Measurements from ENCODE around the gene MAMSTR. TPM values are rescaled to one million over a fixed set of nuclear protein-coding genes. Genes with fewer than 3 reads are reported as not detected.

MAMSTR gene
- total and polyA plus RNA-seq, 4 donors, result 0.58 to 3.7 (median 2.1) TPM

DNA sequence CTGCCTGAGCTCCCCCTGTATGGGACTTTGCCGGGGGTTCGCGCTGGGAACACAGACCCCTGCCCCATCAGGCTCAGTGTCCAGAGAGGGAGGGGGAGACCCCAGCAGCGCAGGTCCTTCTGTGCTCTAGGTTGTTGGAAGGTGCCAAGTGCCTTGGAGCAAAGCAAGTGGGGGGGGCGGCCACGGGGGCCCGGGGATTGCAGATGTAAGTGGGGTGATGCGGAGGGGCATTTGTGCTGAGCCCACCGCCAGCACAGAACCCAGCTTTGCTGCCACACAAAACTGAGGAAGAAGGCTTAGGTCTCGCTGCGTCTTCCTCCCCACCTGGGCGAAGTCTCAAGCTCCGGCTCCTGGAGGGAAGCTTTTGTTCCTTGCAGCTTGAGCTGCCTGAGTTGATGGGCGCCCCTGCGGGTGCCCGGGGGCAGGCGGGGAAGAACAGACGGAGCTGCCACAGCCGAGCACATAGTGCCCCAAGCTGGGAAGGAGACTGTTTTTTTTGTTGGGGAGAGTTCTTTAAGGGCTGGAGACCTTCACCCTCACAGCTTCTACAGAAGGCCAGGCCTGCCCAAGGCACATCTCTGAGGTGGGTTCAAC, 45.2 kb downstream of the MAMSTR start:
- H3K36me3 ChIP-seq (ENCODE audit: control insufficient read depth in 1 of 2, insufficient read depth in 2 of 2, low read length in 1 of 2), result no peaks in the 10 kb centered on the region
- intact Hi-C loops (cut with DNase I), result no loop called here
- no peak for ATAC-seq (ENCODE audit: low FRiP score)

DNA sequence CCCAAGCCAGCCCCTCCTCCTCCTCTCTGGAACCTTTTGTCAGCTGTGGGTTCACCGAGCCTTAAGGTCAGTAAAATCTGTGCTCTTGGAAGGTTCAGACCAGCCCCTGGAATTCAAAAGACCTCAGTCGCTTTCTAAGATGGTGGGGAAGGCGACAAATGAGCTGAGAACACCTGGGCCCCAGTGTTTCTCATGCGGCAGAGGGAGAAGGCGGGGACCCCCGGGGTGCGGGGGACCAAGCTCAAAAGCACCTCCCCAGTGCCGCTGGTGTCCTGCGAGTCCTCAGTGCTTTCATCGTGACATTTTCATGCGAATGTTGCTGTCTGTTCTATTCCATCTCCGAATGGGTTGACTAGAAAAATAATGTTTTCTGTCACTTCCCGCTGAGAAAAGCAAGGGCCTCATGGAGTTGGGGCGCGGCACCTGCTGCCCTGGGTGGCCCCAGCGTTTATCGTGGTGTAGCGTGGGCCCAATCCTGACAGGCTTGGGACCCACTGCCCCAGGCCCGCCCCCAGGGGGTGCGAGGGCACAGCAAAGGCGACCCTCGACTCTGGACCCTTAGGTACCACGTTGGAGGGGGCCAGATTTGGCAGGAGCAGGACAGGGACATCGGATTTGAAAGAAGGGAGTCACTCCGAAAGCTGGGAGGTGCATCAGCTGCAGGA, 46.0 kb downstream of the MAMSTR start:
- intact Hi-C loops (cut with DNase I), result no loop called here
- ATAC-seq (ENCODE audit: low FRiP score) (no peak), DNase-seq (no peak)
- Histone ChIP-seq H3K4me1 (ENCODE audit: control insufficient read depth in 1 of 2, insufficient read depth in 2 of 2, low read length in 2 of 2) (no peaks in the 10 kb centered on the region), H3K9me3 (ENCODE audit: control insufficient read depth, low read length) (no peaks in the 10 kb centered on the region), H3K27me3 (ENCODE audit: control insufficient read depth in 1 of 2, insufficient read depth in 2 of 2, low read length in 1 of 2) (no peaks in the 10 kb centered on the region), H3K4me3 (ENCODE audit: low read length in 2 of 2) (no peak overlapping the region), H3K27ac (ENCODE audit: low read depth in 1 of 2, low read length in 2 of 2) (no peak overlapping the region), H3K36me3 (ENCODE audit: control insufficient read depth in 1 of 2, insufficient read depth in 2 of 2, low read length in 1 of 2) (no peaks in the 10 kb centered on the region)
- WGBS, 2 donors, result 79 to 80% methylated on average over 25 of the region's 25 CpGs

More for the DNA sequence above, 45.2 kb downstream of the MAMSTR start:
- H3K27me3 ChIP-seq (ENCODE audit: control insufficient read depth in 1 of 2, insufficient read depth in 2 of 2, low read length in 1 of 2), result no peaks in the 10 kb centered on the region
- WGBS, 2 donors, result 87 to 88% methylated on average over 19 of the region's 19 CpGs
- no peaks in the 10 kb centered on the region for H3K4me1 ChIP-seq (ENCODE audit: control insufficient read depth in 1 of 2, insufficient read depth in 2 of 2, low read length in 2 of 2)
- H3K27ac ChIP-seq (ENCODE audit: low read depth in 1 of 2, low read length in 2 of 2), result no peak overlapping the region
- DNase-seq, result no peak
- H3K4me3 ChIP-seq (ENCODE audit: low read length in 2 of 2), result no peak overlapping the region
- H3K9me3 ChIP-seq (ENCODE audit: control insufficient read depth, low read length), result no peaks in the 10 kb centered on the region

DNA sequence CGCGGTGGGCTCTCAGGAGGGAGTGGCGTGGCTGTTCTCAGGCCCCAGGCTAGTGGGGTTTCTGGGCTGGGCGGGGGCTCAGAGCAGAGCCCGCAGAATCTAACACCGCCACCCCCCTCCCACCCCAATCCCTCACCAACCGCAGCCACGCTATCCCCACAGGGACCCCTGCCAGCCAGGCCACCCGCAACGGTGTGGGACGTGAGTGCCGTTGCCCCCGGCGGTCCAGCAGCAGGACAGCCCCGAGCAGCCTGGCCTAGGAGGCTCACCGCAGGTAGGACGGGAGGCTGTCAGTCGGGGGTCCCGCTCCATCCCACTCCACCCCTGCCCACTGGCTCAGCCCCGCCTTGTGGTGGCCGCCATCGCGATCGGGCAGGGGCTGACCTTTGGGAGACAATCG, 46.5 kb downstream of the MAMSTR start, which contains the start of gene NTN5:
Gene NTN5 (minus strand): TSS at position 24 of the 400 bp plus-strand sequence. CDS start 2,031 bp downstream, outside the sequence.
- ATAC-seq (ENCODE audit: low FRiP score) (no peak), DNase-seq (no peak)
- WGBS, 2 donors, result 73 to 76% methylated on average over 24 to 25 of the region's 25 CpGs
- H3K27me3 ChIP-seq (ENCODE audit: control insufficient read depth in 1 of 2, insufficient read depth in 2 of 2, low read length in 1 of 2), result no peaks in the 10 kb centered on the region
- H3K4me1 ChIP-seq (ENCODE audit: control insufficient read depth in 1 of 2, insufficient read depth in 2 of 2, low read length in 2 of 2), result no peaks in the 10 kb centered on the region
- H3K27ac ChIP-seq (ENCODE audit: low read depth in 1 of 2, low read length in 2 of 2), result no peak within 1 kb of the TSS
- H3K9me3 ChIP-seq (ENCODE audit: control insufficient read depth, low read length), result no peaks in the 10 kb centered on the region
- H3K36me3 ChIP-seq (ENCODE audit: control insufficient read depth in 1 of 2, insufficient read depth in 2 of 2, low read length in 1 of 2), result no peaks in the 10 kb centered on the region
- no peak within 1 kb of the TSS for H3K4me3 ChIP-seq (ENCODE audit: low read length in 2 of 2)
- intact Hi-C loops (cut with DNase I), result no loop called here

- DNase-seq (no peak), ATAC-seq (ENCODE audit: low FRiP score) (no peak)
- H3K9me3 ChIP-seq (ENCODE audit: control insufficient read depth, low read length), result no peaks in the 10 kb centered on the region
- H3K27me3 ChIP-seq (ENCODE audit: control insufficient read depth in 1 of 2, insufficient read depth in 2 of 2, low read length in 1 of 2), result no peaks in the 10 kb centered on the region
- H3K4me1 ChIP-seq (ENCODE audit: control insufficient read depth in 1 of 2, insufficient read depth in 2 of 2, low read length in 2 of 2), result no peaks in the 10 kb centered on the region
- no peak overlapping the region for H3K27ac ChIP-seq (ENCODE audit: low read depth in 1 of 2, low read length in 2 of 2)
- intact Hi-C loops (cut with DNase I), result no loop called here
- H3K4me3 ChIP-seq (ENCODE audit: low read length in 2 of 2), result no peak overlapping the region
- 77 to 81% methylated on average over 9 to 10 of the region's 10 CpGs for WGBS, 2 donors
- H3K36me3 ChIP-seq (ENCODE audit: control insufficient read depth in 1 of 2, insufficient read depth in 2 of 2, low read length in 1 of 2), result no peaks in the 10 kb centered on the region
Observed at GRCh38 chr19:48671446-48671995, 48.0 kb downstream of the MAMSTR start.

- Histone ChIP-seq H3K36me3 (ENCODE audit: control insufficient read depth in 1 of 2, insufficient read depth in 2 of 2, low read length in 1 of 2) (no peaks in the 10 kb centered on the region), H3K9me3 (ENCODE audit: control insufficient read depth, low read length) (no peaks in the 10 kb centered on the region), H3K4me3 (ENCODE audit: low read length in 2 of 2) (no peak overlapping the region), H3K27ac (ENCODE audit: low read depth in 1 of 2, low read length in 2 of 2) (no peak overlapping the region), H3K4me1 (ENCODE audit: control insufficient read depth in 1 of 2, insufficient read depth in 2 of 2, low read length in 2 of 2) (no peaks in the 10 kb centered on the region), H3K27me3 (ENCODE audit: control insufficient read depth in 1 of 2, insufficient read depth in 2 of 2, low read length in 1 of 2) (no peaks in the 10 kb centered on the region)
- WGBS, 2 donors, result 85 to 89% methylated on average over 19 to 21 of the region's 21 CpGs
- ATAC-seq (ENCODE audit: low FRiP score) (no peak), DNase-seq (no peak)
- intact Hi-C loops (cut with DNase I), result no loop called here
Observed at GRCh38 chr19:48670699-48671445, 48.7 kb downstream of the MAMSTR start.

GRCh38 chr19:48669903-48670668, 49.4 kb downstream of the MAMSTR start:
- Histone ChIP-seq H3K4me1 (ENCODE audit: control insufficient read depth in 1 of 2, insufficient read depth in 2 of 2, low read length in 2 of 2) (no peaks in the 10 kb centered on the region), H3K36me3 (ENCODE audit: control insufficient read depth in 1 of 2, insufficient read depth in 2 of 2, low read length in 1 of 2) (no peaks in the 10 kb centered on the region), H3K9me3 (ENCODE audit: control insufficient read depth, low read length) (no peaks in the 10 kb centered on the region), H3K4me3 (ENCODE audit: low read length in 2 of 2) (no peak overlapping the region), H3K27ac (ENCODE audit: low read depth in 1 of 2, low read length in 2 of 2) (no peak overlapping the region), H3K27me3 (ENCODE audit: control insufficient read depth in 1 of 2, insufficient read depth in 2 of 2, low read length in 1 of 2) (no peaks in the 10 kb centered on the region)
- intact Hi-C loops (cut with DNase I), result no loop called here
- WGBS, 2 donors, result 93 to 94% methylated on average over 26 of the region's 26 CpGs
- DNase-seq, result no peak
- ATAC-seq (ENCODE audit: low FRiP score), result no peak

GRCh38 chr19:48668761-48669160, 50.8 kb downstream of the MAMSTR start:
- H3K36me3 ChIP-seq (ENCODE audit: control insufficient read depth in 1 of 2, insufficient read depth in 2 of 2, low read length in 1 of 2), result no peaks in the 10 kb centered on the region
- H3K4me3 ChIP-seq (ENCODE audit: low read length in 2 of 2), result no peak overlapping the region
- 92 to 100% methylated on average over 2 of the region's 2 CpGs for WGBS, 2 donors
- ATAC-seq (ENCODE audit: low FRiP score), result no peak
- no peak for DNase-seq
- no peaks in the 10 kb centered on the region for H3K9me3 ChIP-seq (ENCODE audit: control insufficient read depth, low read length)
- no peak overlapping the region for H3K27ac ChIP-seq (ENCODE audit: low read depth in 1 of 2, low read length in 2 of 2)
- intact Hi-C loops (cut with DNase I), result no loop called here
- H3K4me1 ChIP-seq (ENCODE audit: control insufficient read depth in 1 of 2, insufficient read depth in 2 of 2, low read length in 2 of 2), result no peaks in the 10 kb centered on the region
- no peaks in the 10 kb centered on the region for H3K27me3 ChIP-seq (ENCODE audit: control insufficient read depth in 1 of 2, insufficient read depth in 2 of 2, low read length in 1 of 2)

DNA sequence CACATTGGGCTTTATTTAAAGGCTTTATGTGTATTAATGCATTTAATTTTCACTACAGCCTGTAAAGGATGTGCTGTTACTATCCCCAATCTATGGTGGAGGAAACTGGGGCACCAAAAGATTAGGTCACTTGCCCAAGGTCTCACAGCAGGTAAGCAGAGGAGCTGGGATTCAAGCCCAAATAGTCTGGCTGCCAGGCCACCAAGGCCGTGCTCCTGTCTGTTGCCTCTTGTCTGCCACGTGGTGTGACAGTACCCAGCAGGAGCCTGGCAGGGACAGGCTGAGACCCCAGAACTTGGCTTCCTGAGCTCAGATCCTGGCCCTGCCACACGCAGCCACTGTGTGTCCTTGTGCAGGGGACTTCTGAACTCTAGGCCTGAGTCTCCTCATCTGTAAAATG, 51.2 kb downstream of the MAMSTR start:
- DNase-seq, result no peak

More for the DNA sequence above, 51.2 kb downstream of the MAMSTR start:
- Histone ChIP-seq H3K27me3 (ENCODE audit: control insufficient read depth in 1 of 2, insufficient read depth in 2 of 2, low read length in 1 of 2) (no peaks in the 10 kb centered on the region), H3K9me3 (ENCODE audit: control insufficient read depth, low read length) (no peaks in the 10 kb centered on the region), H3K4me1 (ENCODE audit: control insufficient read depth in 1 of 2, insufficient read depth in 2 of 2, low read length in 2 of 2) (no peaks in the 10 kb centered on the region), H3K27ac (ENCODE audit: low read depth in 1 of 2, low read length in 2 of 2) (no peak overlapping the region), H3K4me3 (ENCODE audit: low read length in 2 of 2) (no peak overlapping the region), H3K36me3 (ENCODE audit: control insufficient read depth in 1 of 2, insufficient read depth in 2 of 2, low read length in 1 of 2) (no peaks in the 10 kb centered on the region)
- intact Hi-C loops (cut with DNase I), result no loop called here
- 73 to 75% methylated on average over 3 of the region's 3 CpGs for WGBS, 2 donors
- no peak for ATAC-seq (ENCODE audit: low FRiP score)
